Nephron (organoid): ENCODE data around the gene RAB14.

ENCODE experiments used
- H3K27ac Mint-ChIP-seq, 3 experiments: 2 replicates each; pipeline ENCODE4 v1.8.0; 2020; ENCODE audit warnings: mixed read lengths in 3 of 3, mild to moderate bottlenecking in 2 of 3, moderate library complexity in 1 of 3
- H3K27me3 Mint-ChIP-seq: 2 replicates; pipeline ENCODE4 v1.8.0; 2021; ENCODE audit warnings: low read depth, mild to moderate bottlenecking, moderate library complexity, mixed read lengths
- H3K36me3 Mint-ChIP-seq: 2 replicates; pipeline ENCODE4 v1.8.0; 2020; ENCODE audit warnings: low read depth, mixed read lengths
- H3K4me1 Mint-ChIP-seq: 2 replicates; pipeline ENCODE4 v1.8.0; 2020; ENCODE audit warnings: mixed read lengths
- H3K4me3 Mint-ChIP-seq, 3 experiments: 2 replicates each; pipeline ENCODE4 v1.8.0; 2020; ENCODE audit warnings: mild to moderate bottlenecking in 3 of 3, mixed read lengths in 3 of 3, moderate library complexity in 2 of 3
- H3K9me3 Mint-ChIP-seq: 2 replicates; pipeline ENCODE4 v1.8.0; 2020; ENCODE audit warnings: mixed read lengths
- TF ChIP-seq, protein P1 (sequence below), 3 experiments: fragments of 200-600 bp; sonication (generic); IDR thresholded peaks; one replicate each; pipeline ENCODE4 v1.5.0; 2021; ENCODE audit warnings: antibody characterized with exemption in 3 of 3; ENCODE audit not compliant: unreplicated experiment in 3 of 3

Gene RAB14

DNA sequence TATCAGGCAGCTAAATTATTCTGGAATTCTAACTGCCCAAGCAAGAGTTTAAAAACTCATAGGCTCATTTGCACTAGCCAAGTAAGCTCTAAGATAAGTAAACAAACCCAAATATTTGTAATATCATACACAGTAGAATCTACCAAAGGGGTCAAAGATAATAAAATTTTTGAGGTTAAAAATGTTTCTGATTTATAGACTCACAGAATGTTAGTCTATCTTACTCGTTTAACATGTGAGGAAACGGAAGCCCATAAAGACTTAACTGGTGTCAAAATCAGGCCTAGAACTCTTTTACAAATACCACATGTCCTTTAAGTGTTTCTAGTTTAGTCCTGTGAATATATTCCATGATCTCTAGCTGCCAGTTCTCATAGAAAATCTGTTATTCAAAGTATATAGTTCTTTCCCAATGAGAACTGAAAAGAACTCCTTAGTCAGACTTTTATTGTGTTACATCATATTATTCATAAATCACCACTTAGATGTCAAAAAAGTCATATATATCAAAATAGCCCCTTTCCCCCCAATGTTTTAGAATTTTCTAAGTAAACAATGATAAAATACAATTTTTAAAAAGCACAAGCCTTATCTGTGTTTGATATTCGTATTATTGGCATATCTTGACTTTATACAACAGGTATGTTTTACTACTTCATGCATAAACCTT lies 13.9 kb downstream of the RAB14 start:
- Mint-ChIP-seq H3K27me3 (no peaks in the 10 kb centered on the region), H3K4me3 (no peak overlapping the region), H3K36me3 (peaks cover 37% of the 10 kb centered on the region), H3K4me1 (peaks cover 54% of the 10 kb centered on the region), H3K9me3 (no peaks in the 10 kb centered on the region), H3K27ac (peak overlapping the region in 2 of 3 experiments; percentile 51 to 75)
- TF ChIP-seq, protein P1, sequence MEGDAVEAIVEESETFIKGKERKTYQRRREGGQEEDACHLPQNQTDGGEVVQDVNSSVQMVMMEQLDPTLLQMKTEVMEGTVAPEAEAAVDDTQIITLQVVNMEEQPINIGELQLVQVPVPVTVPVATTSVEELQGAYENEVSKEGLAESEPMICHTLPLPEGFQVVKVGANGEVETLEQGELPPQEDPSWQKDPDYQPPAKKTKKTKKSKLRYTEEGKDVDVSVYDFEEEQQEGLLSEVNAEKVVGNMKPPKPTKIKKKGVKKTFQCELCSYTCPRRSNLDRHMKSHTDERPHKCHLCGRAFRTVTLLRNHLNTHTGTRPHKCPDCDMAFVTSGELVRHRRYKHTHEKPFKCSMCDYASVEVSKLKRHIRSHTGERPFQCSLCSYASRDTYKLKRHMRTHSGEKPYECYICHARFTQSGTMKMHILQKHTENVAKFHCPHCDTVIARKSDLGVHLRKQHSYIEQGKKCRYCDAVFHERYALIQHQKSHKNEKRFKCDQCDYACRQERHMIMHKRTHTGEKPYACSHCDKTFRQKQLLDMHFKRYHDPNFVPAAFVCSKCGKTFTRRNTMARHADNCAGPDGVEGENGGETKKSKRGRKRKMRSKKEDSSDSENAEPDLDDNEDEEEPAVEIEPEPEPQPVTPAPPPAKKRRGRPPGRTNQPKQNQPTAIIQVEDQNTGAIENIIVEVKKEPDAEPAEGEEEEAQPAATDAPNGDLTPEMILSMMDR (IDR thresholded peaks at IDR 0.05; ENCODE audit: unreplicated experiment in 3 of 3): no peak

DNA sequence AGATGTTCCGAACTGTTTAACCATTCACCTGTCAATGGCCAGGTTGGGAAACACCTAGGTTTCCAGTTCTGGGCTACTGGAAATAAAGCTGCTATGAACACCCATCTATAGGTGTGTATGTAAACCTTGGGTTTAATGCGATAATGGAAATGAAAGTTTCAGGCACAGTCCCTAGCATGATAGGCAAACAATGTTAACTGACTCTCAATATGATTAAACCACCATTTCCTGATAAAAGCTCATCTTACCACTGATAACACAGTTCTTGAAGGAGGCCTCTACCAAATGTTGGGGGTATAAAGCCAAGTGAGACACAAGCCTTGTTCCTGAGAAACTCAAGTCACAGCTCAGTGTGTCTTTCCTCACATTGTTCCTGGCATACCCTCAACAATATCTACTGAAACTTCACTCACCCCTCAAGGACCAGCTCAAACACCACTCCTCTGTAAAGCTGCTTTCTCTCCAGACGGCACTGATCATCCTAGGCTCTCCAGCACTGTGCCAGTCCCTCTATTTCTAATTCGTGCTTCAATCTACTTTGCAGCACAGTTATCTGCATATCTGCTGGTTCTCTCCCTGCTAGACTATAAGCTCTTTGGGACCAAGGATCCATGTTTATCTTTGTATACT lies 15.8 kb downstream of the RAB14 start:
- Mint-ChIP-seq H3K4me1 (peaks cover 41% of the 10 kb centered on the region), H3K27ac (no peak overlapping the region), H3K4me3 (no peak overlapping the region), H3K27me3 (no peaks in the 10 kb centered on the region), H3K9me3 (no peaks in the 10 kb centered on the region), H3K36me3 (peaks cover 52% of the 10 kb centered on the region)
- TF ChIP-seq, protein P1 (IDR thresholded peaks at IDR 0.05; ENCODE audit: unreplicated experiment in 3 of 3): no peak

DNA sequence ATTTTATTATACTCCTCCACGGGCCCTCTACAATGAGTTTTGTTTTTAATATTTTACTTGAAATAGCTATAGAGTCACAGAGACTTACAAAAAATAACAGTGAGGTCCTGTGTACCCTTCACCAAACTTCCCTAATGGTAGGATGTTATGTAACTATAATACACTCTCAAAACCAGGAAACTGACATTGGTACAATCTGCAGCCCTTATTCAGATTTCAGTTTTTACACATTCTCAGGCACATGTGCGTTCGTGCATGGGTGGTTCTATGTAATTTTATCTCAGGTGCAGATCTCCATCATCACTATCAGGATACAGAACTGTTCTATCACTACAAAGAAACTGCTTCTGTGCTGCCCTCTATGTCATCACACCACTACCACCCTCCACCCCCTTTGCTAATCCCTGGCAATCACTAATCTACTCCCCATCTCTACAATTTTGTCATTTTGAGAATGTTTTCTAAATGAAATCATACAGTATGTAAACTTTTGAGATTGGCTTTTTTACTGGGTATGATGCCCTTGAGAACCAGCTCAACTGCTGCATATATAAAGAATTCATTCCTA lies 16.4 kb downstream of the RAB14 start:
- H3K27ac Mint-ChIP-seq: peak overlapping the region in 1 of 3 experiments; percentile 11
- H3K4me1 Mint-ChIP-seq: peaks cover 37% of the 10 kb centered on the region
- TF ChIP-seq, protein P1 (IDR thresholded peaks at IDR 0.05; ENCODE audit: unreplicated experiment in 3 of 3): no peak
- H3K9me3 Mint-ChIP-seq: no peaks in the 10 kb centered on the region
- no peaks in the 10 kb centered on the region for H3K27me3 Mint-ChIP-seq
- H3K4me3 Mint-ChIP-seq: no peak overlapping the region
- H3K36me3 Mint-ChIP-seq: peaks cover 56% of the 10 kb centered on the region

DNA sequence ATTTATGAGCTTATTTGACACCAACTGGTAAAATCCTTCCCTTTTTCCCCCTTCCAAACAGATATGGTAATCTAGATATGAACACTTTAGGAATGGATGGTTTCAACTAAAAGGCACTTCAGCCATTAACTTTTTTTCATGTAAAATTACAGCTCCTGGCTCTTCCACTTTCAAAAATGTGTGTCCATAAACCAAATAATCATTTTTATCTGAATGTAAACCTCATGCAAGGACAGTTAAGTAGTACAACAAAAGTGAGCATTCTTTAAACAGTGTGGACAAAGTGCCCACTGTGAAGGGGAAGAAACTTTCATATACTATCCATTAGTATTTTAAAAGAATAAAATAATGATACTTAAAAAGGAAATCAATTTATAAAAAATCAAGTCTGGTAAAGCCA lies 17.2 kb downstream of the RAB14 start:
- H3K4me1 Mint-ChIP-seq: peaks cover 36% of the 10 kb centered on the region
- H3K9me3 Mint-ChIP-seq: no peaks in the 10 kb centered on the region
- H3K36me3 Mint-ChIP-seq: peaks cover 60% of the 10 kb centered on the region
- H3K27me3 Mint-ChIP-seq: no peaks in the 10 kb centered on the region
- no peak overlapping the region for H3K4me3 Mint-ChIP-seq
- no peak overlapping the region for H3K27ac Mint-ChIP-seq
- TF ChIP-seq, protein P1 (IDR thresholded peaks at IDR 0.05; ENCODE audit: unreplicated experiment in 3 of 3): no peak

DNA sequence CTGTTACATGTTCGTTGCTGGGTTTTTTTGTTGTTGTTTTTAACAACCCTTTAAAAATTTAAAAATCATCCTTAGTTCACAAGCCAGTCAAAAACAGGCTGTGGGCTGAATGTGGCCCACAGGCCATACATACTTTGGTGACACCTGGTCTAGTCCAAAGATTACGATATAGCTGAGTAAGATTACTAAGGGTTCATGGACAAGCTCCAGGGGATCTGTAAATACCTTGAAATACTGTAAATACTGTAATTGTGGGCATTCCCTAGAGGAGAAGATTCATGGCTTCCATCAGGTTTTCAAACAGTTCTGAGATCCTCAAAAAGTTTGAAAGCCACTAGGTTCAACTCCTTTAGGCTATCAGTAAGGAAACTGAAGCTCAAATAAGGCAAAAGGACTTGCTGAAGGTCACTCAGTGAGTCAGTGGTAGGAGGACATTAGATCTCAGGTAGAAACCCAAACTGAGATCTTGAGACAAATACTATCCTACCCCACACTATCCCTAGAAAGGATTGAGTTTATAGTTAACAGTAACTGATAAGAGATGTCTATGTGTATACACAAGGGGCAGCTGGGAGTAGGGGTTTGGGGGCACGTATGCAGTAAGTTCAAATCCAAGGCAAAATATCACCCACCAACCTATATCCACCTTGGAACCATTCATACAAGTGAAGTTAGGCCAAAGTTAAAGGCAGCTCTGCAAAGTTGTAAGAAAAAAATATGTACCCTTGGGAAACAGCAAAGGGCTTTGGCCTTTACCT lies 17.8 kb downstream of the RAB14 start:
- no peaks in the 10 kb centered on the region for H3K9me3 Mint-ChIP-seq
- no peak overlapping the region for H3K4me3 Mint-ChIP-seq
- H3K36me3 Mint-ChIP-seq: peaks cover 58% of the 10 kb centered on the region

More for the DNA sequence above, 17.8 kb downstream of the RAB14 start:
- Mint-ChIP-seq H3K27ac (no peak overlapping the region), H3K27me3 (no peaks in the 10 kb centered on the region), H3K4me1 (peaks cover 34% of the 10 kb centered on the region)
- TF ChIP-seq, protein P1 (IDR thresholded peaks at IDR 0.05; ENCODE audit: unreplicated experiment in 3 of 3): no peak
